Tibial nerve (tissue), 4 donors: ENCODE measurements around the gene HOXA4. TPM values are rescaled to one million over a fixed set of nuclear protein-coding genes. Genes with fewer than 3 reads are reported as not detected.

ENCODE experiments used
- DNase-seq, 2 donors: peaks; one replicate each; pipeline ENCODE4 v3.0.0-alpha.2; 2019; ENCODE audit warnings: low spot score in 2 of 2
- H3K27ac ChIP-seq, 4 donors: fragments of 200-600 bp; sonication (generic) in 3 of 4; one replicate each; pipeline ENCODE4 v1.5.1; 2017 to 2019; ENCODE audit warnings: mild to moderate bottlenecking in 1 of 4
- H3K27me3 ChIP-seq, 2 donors: fragments of 200-600 bp; sonication (generic) in 1 of 2; one replicate each; pipeline versions ENCODE4 v1.5.1 to v1.6.0; 2017 to 2019
- H3K36me3 ChIP-seq, 3 donors: fragments of 200-600 bp; sonication (generic); one replicate each; pipeline ENCODE4 v1.5.1; 2018 to 2019
- H3K4me1 ChIP-seq, 4 donors: fragments of 200-600 bp; sonication (generic) in 3 of 4; one replicate each; pipeline ENCODE4 v1.5.1; 2017 to 2019
- H3K4me3 ChIP-seq, 4 donors: fragments of 200-600 bp; sonication (generic) in 3 of 4; one replicate each; pipeline ENCODE4 v1.5.1; 2017 to 2019; ENCODE audit warnings: mild to moderate bottlenecking in 1 of 4, moderate library complexity in 1 of 4
- H3K9me3 ChIP-seq, 4 donors: fragments of 200-600 bp; sonication (generic) in 3 of 4; one replicate each; pipeline ENCODE4 v1.5.1; 2017 to 2019
- EP300 ChIP-seq, 2 donors: sonication (generic); formaldehyde crosslinking; IDR thresholded peaks; one replicate each; pipeline ENCODE4 v1.6.1; 2017; ENCODE audit warnings: antibody characterized with exemption in 2 of 2, mild to moderate bottlenecking in 1 of 2
- POLR2A ChIP-seq, 2 donors: fragments of 450-650 bp; IDR thresholded peaks; one replicate each; pipeline ENCODE4 v1.6.1; 2017; ENCODE audit warnings: antibody characterized with exemption in 2 of 2, mild to moderate bottlenecking in 2 of 2, moderate library complexity in 2 of 2
- WGBS, 2 donors: methylation state at CpG; one replicate each; pipeline ENCODE4 v1.1.5; 2018; 5-methylcytosine and 5-hydroxymethylcytosine counted together
- total RNA-seq, 4 donors: library from RNA; depleted of rRNA; stranded (reverse); fragments of >200 nt; gene quantifications; one replicate each; pipeline ENCODE4 v1.1.0, GENCODE V29; 2016
- TF ChIP-seq, protein P1 (sequence below), 5 experiments: fragments of 200-600 bp in 3 of 5; fragments of 450-650 bp in 2 of 5; sonication (generic) in 3 of 5; IDR thresholded peaks; one replicate each; pipeline ENCODE4 v1.5.1; 2016 to 2019; ENCODE audit warnings: antibody characterized with exemption in 5 of 5, mild to moderate bottlenecking in 3 of 5, moderate library complexity in 2 of 5

HOXA4 gene
- total RNA-seq, 4 donors from 2014 or later: 4.4 to 6.3 (median 4.7) TPM

- Histone ChIP-seq H3K27me3 (peaks cover 0 to 83% of the 10 kb centered on the region in 2 donors), H3K27ac (peak overlapping the region in 3 of 4 donors; percentile 74 to 77 (median 76)), H3K9me3 (no peaks in the 10 kb centered on the region), H3K4me3 (peak overlapping the region in 2 of 4 donors; percentile 24 to 28), H3K4me1 (peaks cover 0 to 72% (median 19%) of the 10 kb centered on the region in 4 donors), H3K36me3 (peaks cover 0 to 22% (median 0%) of the 10 kb centered on the region in 3 donors)
- TF ChIP-seq, protein P1, sequence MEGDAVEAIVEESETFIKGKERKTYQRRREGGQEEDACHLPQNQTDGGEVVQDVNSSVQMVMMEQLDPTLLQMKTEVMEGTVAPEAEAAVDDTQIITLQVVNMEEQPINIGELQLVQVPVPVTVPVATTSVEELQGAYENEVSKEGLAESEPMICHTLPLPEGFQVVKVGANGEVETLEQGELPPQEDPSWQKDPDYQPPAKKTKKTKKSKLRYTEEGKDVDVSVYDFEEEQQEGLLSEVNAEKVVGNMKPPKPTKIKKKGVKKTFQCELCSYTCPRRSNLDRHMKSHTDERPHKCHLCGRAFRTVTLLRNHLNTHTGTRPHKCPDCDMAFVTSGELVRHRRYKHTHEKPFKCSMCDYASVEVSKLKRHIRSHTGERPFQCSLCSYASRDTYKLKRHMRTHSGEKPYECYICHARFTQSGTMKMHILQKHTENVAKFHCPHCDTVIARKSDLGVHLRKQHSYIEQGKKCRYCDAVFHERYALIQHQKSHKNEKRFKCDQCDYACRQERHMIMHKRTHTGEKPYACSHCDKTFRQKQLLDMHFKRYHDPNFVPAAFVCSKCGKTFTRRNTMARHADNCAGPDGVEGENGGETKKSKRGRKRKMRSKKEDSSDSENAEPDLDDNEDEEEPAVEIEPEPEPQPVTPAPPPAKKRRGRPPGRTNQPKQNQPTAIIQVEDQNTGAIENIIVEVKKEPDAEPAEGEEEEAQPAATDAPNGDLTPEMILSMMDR (IDR thresholded peaks at IDR 0.05): no peak
- no peak for TF ChIP-seq POLR2A (IDR thresholded peaks at IDR 0.05)
- TF ChIP-seq EP300 (IDR thresholded peaks at IDR 0.05): no peak
- WGBS, 2 donors: 45 to 73% methylated on average over 40 to 53 of the region's 53 CpGs
- no peak for DNase-seq
Measured at GRCh38 chr7:27139334-27140125, 9.0 kb upstream of the HOXA4 start.

GRCh38 chr7:27138985-27139333 is 8.4 kb upstream of the HOXA4 start:
- H3K36me3 ChIP-seq: peaks cover 0 to 16% (median 0%) of the 10 kb centered on the region in 3 donors
- WGBS, 2 donors: 64 to 78% methylated on average over 11 of the region's 11 CpGs
- peak overlapping the region in 3 of 4 donors; percentile 74 to 77 (median 76) for H3K27ac ChIP-seq
- DNase-seq: no peak
- no peaks in the 10 kb centered on the region for H3K9me3 ChIP-seq
- H3K4me1 ChIP-seq: peaks cover 0 to 70% (median 22%) of the 10 kb centered on the region in 4 donors
- TF ChIP-seq EP300 (IDR thresholded peaks at IDR 0.05): no peak
- peaks cover 0 to 78% of the 10 kb centered on the region in 2 donors for H3K27me3 ChIP-seq
- H3K4me3 ChIP-seq: peak overlapping the region in 2 of 4 donors; percentile 24 to 28

DNA sequence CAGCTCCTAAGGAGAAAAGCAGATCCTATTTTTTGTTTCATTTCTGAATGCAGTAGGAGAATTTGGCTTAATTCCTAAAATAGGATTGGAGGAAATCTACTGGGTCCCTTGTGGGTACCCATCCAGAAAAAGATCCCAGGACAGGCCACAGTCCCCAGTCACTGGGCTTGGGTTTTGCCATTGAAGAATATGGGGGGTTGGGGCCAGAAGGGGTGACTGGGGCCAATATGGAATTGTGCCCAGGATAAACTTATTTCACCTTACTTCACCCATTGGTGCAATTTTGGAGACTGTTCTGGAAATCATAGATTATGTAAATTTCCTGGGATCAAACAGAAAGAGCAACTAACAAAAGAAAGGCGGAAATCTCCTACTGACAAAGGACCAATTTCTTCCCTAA is 7.9 kb upstream of the HOXA4 start:
- no peak overlapping the region for H3K4me3 ChIP-seq
- peak overlapping the region in 3 of 4 donors; percentile 74 to 77 (median 76) for H3K27ac ChIP-seq
- TF ChIP-seq, protein P1 (IDR thresholded peaks at IDR 0.05): no peak
- no peak for TF ChIP-seq EP300 (IDR thresholded peaks at IDR 0.05)
- no peak for TF ChIP-seq POLR2A (IDR thresholded peaks at IDR 0.05)
- H3K36me3 ChIP-seq: peaks cover 0 to 13% (median 0%) of the 10 kb centered on the region in 3 donors
- H3K27me3 ChIP-seq: peaks cover 0 to 73% of the 10 kb centered on the region in 2 donors
- 89 to 90% methylated on average over 1 of the region's 1 CpG for WGBS, 2 donors
- peaks cover 0 to 70% (median 22%) of the 10 kb centered on the region in 4 donors for H3K4me1 ChIP-seq
- DNase-seq: no peak
- H3K9me3 ChIP-seq: no peaks in the 10 kb centered on the region

- Histone ChIP-seq H3K4me3 (no peak overlapping the region), H3K4me1 (peaks cover 0 to 70% (median 22%) of the 10 kb centered on the region in 4 donors), H3K27me3 (peaks cover 0 to 70% of the 10 kb centered on the region in 2 donors), H3K36me3 (peaks cover 0 to 13% (median 0%) of the 10 kb centered on the region in 3 donors), H3K27ac (peak overlapping the region in 3 of 4 donors; percentile 74 to 77 (median 76)), H3K9me3 (no peaks in the 10 kb centered on the region)
- TF ChIP-seq, protein P1 (IDR thresholded peaks at IDR 0.05): no peak
- TF ChIP-seq EP300 (IDR thresholded peaks at IDR 0.05) (no peak), POLR2A (IDR thresholded peaks at IDR 0.05) (no peak)
- 65 to 83% methylated on average over 2 of the region's 2 CpGs for WGBS, 2 donors
- no peak for DNase-seq
Measured at GRCh38 chr7:27137640-27138315, 7.2 kb upstream of the HOXA4 start.

GRCh38 chr7:27134392-27134791 is 3.8 kb upstream of the HOXA4 start:
- Histone ChIP-seq H3K4me1 (peaks cover 0 to 82% (median 22%) of the 10 kb centered on the region in 4 donors), H3K27ac (peak overlapping the region in 3 of 4 donors; percentile 6 to 57 (median 34)), H3K9me3 (no peaks in the 10 kb centered on the region), H3K27me3 (peaks cover 0 to 60% of the 10 kb centered on the region in 2 donors), H3K4me3 (no peak overlapping the region), H3K36me3 (peaks cover 0 to 2% (median 0%) of the 10 kb centered on the region in 3 donors)
- TF ChIP-seq, protein P1 (IDR thresholded peaks at IDR 0.05): no peak
- peak in 1 of 2 donors; percentile 67 for TF ChIP-seq EP300 (IDR thresholded peaks at IDR 0.05)
- 34 to 40% methylated on average over 2 of the region's 2 CpGs for WGBS, 2 donors
- peak in 1 of 2 donors; percentile 78 for DNase-seq
